Measurements from ENCODE around the gene CCDC17. TPM values are rescaled to one million over a fixed set of nuclear protein-coding genes. Genes with fewer than 3 reads are reported as not detected.

CCDC17 gene
- total RNA-seq, 2 donors from 2014 or later: 1.8 to 2.4 TPM

DNA sequence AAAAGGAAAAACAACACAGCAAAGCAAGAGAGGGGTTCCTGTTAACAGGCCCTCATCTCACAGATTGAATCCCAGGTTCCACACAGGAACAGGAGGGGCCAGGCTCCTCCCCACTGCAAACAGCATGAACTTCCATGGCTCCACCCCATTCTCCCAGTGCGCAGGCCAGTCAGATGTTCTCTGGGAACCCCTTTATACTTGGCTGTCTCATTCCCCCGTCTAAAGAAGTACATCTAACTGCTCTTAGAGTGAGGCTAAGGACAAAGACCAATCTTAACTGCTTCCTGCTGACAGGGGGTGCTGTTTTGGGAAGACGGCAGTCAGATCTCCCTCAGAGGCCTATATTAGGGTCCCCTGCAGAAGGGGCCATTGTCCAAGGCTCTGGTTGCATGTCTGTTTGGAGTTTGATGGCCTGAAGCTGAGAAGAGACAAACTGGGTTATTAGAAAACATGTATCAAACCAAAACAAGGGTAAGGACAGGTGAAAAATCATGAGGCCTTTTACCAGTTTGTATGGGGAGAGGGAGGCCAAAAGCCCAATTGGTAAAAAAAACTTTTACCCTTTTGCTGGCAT lies 50.5 kb downstream of the CCDC17 start:
- no peak overlapping the region for H3K4me3 ChIP-seq
- no peaks in the 10 kb centered on the region for H3K9me3 ChIP-seq
- H3K4me1 ChIP-seq: no peaks in the 10 kb centered on the region
- no peak overlapping the region for H3K27ac ChIP-seq
- peaks cover 4% of the 10 kb centered on the region for H3K36me3 ChIP-seq
- TF ChIP-seq, protein P1, sequence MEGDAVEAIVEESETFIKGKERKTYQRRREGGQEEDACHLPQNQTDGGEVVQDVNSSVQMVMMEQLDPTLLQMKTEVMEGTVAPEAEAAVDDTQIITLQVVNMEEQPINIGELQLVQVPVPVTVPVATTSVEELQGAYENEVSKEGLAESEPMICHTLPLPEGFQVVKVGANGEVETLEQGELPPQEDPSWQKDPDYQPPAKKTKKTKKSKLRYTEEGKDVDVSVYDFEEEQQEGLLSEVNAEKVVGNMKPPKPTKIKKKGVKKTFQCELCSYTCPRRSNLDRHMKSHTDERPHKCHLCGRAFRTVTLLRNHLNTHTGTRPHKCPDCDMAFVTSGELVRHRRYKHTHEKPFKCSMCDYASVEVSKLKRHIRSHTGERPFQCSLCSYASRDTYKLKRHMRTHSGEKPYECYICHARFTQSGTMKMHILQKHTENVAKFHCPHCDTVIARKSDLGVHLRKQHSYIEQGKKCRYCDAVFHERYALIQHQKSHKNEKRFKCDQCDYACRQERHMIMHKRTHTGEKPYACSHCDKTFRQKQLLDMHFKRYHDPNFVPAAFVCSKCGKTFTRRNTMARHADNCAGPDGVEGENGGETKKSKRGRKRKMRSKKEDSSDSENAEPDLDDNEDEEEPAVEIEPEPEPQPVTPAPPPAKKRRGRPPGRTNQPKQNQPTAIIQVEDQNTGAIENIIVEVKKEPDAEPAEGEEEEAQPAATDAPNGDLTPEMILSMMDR (IDR thresholded peaks at IDR 0.05): no peak
- DNase-seq: no peak
- H3K27me3 ChIP-seq: no peaks in the 10 kb centered on the region
- H3K9ac ChIP-seq (ENCODE audit: low read depth in 2 of 2, low read length in 2 of 2): no peak overlapping the region
- intact Hi-C loops (cut with DNase I): no loop called here

DNA sequence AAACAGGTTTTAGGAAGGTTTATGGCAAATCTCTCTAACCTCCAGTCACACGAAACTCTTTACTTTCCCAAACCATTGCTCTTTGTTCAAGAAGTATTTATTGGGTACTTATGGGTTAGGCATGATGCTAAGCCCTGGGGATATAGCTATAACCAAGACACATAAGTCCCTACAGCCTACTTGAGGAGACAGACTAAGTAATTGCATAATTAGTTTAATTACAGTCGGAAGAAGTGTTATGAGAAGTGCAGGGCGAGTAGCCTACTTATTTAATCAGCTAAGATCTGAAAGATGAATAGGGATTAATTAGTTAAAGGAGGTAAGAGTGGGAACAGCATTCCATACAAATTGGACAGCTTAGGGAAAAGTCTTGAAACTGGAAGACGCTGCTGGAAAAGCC lies 53.2 kb downstream of the CCDC17 start:
- intact Hi-C loops (cut with DNase I): no loop called here

More for the DNA sequence above, 53.2 kb downstream of the CCDC17 start:
- H3K9me3 ChIP-seq: no peaks in the 10 kb centered on the region
- peaks cover 14% of the 10 kb centered on the region for H3K36me3 ChIP-seq
- H3K9ac ChIP-seq (ENCODE audit: low read depth in 2 of 2, low read length in 2 of 2): no peak overlapping the region
- TF ChIP-seq, protein P1 (IDR thresholded peaks at IDR 0.05): no peak
- H3K27ac ChIP-seq: no peak overlapping the region
- H3K27me3 ChIP-seq: no peaks in the 10 kb centered on the region
- DNase-seq: no peak
- H3K4me1 ChIP-seq: no peaks in the 10 kb centered on the region
- no peak overlapping the region for H3K4me3 ChIP-seq

Other genes starting within 250 kb of the CCDC17 start
- gene TESK2, start 132.9 kb downstream of the CCDC17 start, total RNA-seq: 10 to 100 TPM; 11.3 to 15.3 TPM
- 1 to 10 TPM in 1 of 2 donors, under 1 TPM in 1; 0.96 to 2.2 TPM for gene CCDC163, start 124.0 kb downstream of the CCDC17 start, total RNA-seq
- gene MMACHC, start 123.8 kb downstream of the CCDC17 start, total RNA-seq: 10 to 100 TPM in 1 of 2 donors, 1 to 10 TPM in 1; 5.9 to 23.6 TPM
- gene PRDX1, start 102.2 kb downstream of the CCDC17 start, total RNA-seq: 100 to 1,000 TPM; 325 to 508 TPM
- gene AKR1A1, start 73.2 kb downstream of the CCDC17 start, total RNA-seq: 100 to 1,000 TPM; 203 to 263 TPM
- 100 to 1,000 TPM in 1 of 2 donors, 10 to 100 TPM in 1; 54.7 to 119 TPM for gene NASP, start 40.0 kb downstream of the CCDC17 start, total RNA-seq
- 100 to 1,000 TPM; 157 to 214 TPM for gene GPBP1L1, start 62.5 kb upstream of the CCDC17 start, total RNA-seq
- gene TMEM69, start 64.1 kb upstream of the CCDC17 start, total RNA-seq: 10 to 100 TPM; 21.4 to 23.6 TPM
- 10 to 100 TPM; 17.7 to 19.2 TPM for gene IPP, start 126.6 kb upstream of the CCDC17 start, total RNA-seq
- gene MAST2, start 179.6 kb upstream of the CCDC17 start, total RNA-seq: 10 to 100 TPM; 76.3 to 79.1 TPM